Measurements from ENCODE around the gene IFITM5.
"Not testable (repeated sequence)": the region's sequence is repeated elsewhere in the genome, so short reads cannot be mapped to it uniquely, and the experiment has no call there.

DNA sequence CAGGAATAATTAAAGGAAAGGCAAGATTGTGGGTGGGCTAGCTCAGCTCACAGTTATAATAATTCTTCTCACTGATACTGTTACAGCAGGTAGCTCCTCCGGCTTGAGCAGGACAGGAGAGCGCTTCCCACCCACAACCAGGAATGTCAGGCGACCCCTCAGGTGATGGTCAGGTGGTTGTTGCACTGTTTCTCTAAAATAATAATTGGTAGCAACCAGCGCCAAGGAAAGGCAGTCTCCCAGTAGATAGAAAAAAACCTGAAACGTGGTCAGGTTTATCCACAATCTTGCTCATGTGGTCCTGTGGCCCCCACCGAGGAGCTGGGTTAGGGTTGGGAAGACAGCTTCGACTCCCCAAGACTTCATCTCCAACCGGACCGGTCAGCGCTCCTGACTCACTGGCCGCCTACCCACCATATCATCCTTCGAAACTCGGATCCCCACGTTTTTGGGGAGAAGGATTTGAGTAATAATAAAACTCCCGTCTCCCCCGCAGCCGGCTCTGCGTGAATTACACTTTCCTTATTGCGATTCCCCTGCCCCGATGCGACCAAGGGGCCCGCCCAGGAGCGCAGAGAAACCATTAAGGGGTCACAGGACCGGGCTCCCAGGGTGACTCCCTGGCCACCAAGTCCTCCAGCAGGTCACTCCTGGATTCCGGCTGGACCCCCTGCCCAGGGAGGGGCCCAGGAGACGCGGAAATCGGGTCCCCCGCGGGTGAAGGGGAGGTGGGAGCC, 18.5 kb upstream of the IFITM5 start:
- TF ChIP-seq, protein P1, sequence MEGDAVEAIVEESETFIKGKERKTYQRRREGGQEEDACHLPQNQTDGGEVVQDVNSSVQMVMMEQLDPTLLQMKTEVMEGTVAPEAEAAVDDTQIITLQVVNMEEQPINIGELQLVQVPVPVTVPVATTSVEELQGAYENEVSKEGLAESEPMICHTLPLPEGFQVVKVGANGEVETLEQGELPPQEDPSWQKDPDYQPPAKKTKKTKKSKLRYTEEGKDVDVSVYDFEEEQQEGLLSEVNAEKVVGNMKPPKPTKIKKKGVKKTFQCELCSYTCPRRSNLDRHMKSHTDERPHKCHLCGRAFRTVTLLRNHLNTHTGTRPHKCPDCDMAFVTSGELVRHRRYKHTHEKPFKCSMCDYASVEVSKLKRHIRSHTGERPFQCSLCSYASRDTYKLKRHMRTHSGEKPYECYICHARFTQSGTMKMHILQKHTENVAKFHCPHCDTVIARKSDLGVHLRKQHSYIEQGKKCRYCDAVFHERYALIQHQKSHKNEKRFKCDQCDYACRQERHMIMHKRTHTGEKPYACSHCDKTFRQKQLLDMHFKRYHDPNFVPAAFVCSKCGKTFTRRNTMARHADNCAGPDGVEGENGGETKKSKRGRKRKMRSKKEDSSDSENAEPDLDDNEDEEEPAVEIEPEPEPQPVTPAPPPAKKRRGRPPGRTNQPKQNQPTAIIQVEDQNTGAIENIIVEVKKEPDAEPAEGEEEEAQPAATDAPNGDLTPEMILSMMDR (IDR thresholded peaks at IDR 0.05; ENCODE audit: low read depth, low read length), result not testable (repeated sequence)
- TF ChIP-seq POLR2A (IDR thresholded peaks at IDR 0.05; ENCODE audit: extremely low read depth, insufficient read length), result not testable (repeated sequence)
